Glutamatergic neuron (in vitro differentiated cells): ENCODE measurements around the gene CEP63. TPM values are rescaled to one million over a fixed set of nuclear protein-coding genes. Genes with fewer than 3 reads are reported as not detected.
"Not testable (repeated sequence)": the region's sequence is repeated elsewhere in the genome, so short reads cannot be mapped to it uniquely, and the experiment has no call there.

Experiments used
- DNase-seq: peaks from one replicate; pipeline ENCODE4 v3.0.0; 2022
- H3K27ac Mint-ChIP-seq: one replicate; pipeline ENCODE4 v1.8.0; 2020; ENCODE audit warnings: mild to moderate bottlenecking, mixed read lengths, inconsistent platforms; ENCODE audit not compliant: unreplicated experiment
- H3K27me3 Mint-ChIP-seq: one replicate; pipeline ENCODE4 v1.8.0; 2020; ENCODE audit warnings: mild to moderate bottlenecking, moderate library complexity, mixed read lengths, inconsistent platforms; ENCODE audit not compliant: unreplicated experiment
- H3K36me3 Mint-ChIP-seq: one replicate; pipeline ENCODE4 v1.8.0; 2020; ENCODE audit warnings: mild to moderate bottlenecking, mixed read lengths, inconsistent platforms; ENCODE audit not compliant: unreplicated experiment
- H3K4me1 Mint-ChIP-seq: one replicate; pipeline ENCODE4 v1.8.0; 2020; ENCODE audit warnings: mild to moderate bottlenecking, low read depth, mixed read lengths, inconsistent platforms; ENCODE audit not compliant: unreplicated experiment
- H3K4me3 Mint-ChIP-seq: one replicate; pipeline ENCODE4 v1.8.0; 2020; ENCODE audit warnings: mild to moderate bottlenecking, mixed read lengths, inconsistent platforms; ENCODE audit not compliant: unreplicated experiment
- H3K9me3 Mint-ChIP-seq: one replicate; pipeline ENCODE4 v1.8.0; 2020; ENCODE audit warnings: mild to moderate bottlenecking, moderate library complexity, mixed read lengths, inconsistent platforms; ENCODE audit not compliant: unreplicated experiment
- CTCF ChIP-seq: fragments of 200-600 bp; sonication (generic); IDR thresholded peaks from one replicate; pipeline ENCODE4 v1.5.0; 2021; ENCODE audit not compliant: partially characterized antibody, unreplicated experiment
- total RNA-seq: library from RNA; stranded (reverse); fragmentation: NEBNext Ultra II Directional; extraction: Animal tissue kit (Norgen Biotek cat#: 25700); gene quantifications from one replicate; pipeline ENCODE4 v1.2.1, GENCODE V29; 2021; ENCODE audit not compliant: unreplicated experiment

Gene CEP63
- total RNA-seq, 1 donor from 2014 or later: 37.8 TPM

DNA sequence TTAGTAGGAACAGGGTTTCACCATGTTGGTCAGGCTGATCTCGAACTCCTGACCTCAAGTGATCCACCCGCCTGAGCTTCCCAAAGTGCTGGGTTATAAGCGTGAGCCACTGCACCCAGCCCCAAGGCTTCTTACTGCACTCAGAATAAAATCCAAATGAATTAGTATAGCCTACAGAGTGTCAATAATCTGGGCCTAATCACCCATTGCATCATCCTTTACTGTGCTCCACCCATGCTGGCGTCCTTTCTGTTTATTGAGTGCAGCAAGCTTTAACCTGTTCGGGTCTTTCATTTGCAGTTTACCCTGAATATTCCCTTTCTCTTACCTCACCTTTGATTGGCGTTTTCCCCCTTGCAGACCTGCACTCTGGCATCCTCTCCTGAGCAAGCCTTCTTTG lies 77.7 kb downstream of the CEP63 start:
- Mint-ChIP-seq H3K9me3 (peaks cover 3% of the 10 kb centered on the region), H3K27me3 (peaks cover 3% of the 10 kb centered on the region), H3K4me3 (no peak overlapping the region), H3K4me1 (no peaks in the 10 kb centered on the region), H3K36me3 (peaks cover 19% of the 10 kb centered on the region), H3K27ac (no peak overlapping the region)
- DNase-seq: no peak
- no peak for TF ChIP-seq CTCF

DNA sequence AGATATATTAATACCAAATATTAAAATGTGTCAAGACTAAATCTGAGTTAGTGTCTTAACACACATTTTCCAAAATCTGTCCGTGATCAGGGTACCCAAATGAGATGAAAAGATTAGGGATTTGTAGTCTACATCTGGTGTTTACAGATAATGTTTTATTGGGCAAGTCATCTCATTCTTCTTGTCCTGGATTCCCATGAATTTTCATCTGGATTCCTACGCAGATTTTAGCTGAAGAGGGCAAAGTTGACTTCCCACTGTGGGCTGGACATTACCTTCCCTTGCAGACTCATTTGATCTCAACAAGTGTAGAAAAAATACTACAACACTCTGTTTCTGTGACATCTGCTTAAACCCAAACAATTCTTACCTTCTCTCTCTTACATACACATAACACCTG lies 79.1 kb downstream of the CEP63 start:
- no peak for TF ChIP-seq CTCF
- H3K9me3 Mint-ChIP-seq: peaks cover 6% of the 10 kb centered on the region
- H3K4me3 Mint-ChIP-seq: no peak overlapping the region

DNA sequence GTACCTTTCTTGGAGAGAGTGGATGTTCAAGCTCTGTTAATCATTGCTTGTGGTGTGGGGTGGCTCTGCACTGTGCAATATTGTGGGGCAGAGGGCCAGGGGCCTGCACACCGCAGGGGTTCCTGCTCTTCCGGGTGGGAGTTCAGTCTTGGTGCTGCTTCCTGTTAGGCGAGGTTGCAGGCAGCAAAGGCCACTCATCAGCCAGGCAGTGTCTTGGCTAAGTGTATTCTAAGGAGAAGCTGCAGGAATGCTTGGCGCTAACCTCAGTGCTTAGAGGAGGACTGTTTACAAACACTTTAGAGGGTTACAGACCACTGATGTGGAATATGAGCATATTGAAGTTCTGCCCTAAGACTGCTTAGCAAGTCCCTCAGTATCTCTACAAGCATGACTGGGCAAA lies 81.7 kb downstream of the CEP63 start:
- Mint-ChIP-seq H3K4me1 (no peaks in the 10 kb centered on the region), H3K36me3 (peaks cover 37% of the 10 kb centered on the region), H3K27ac (no peak overlapping the region), H3K9me3 (peaks cover 9% of the 10 kb centered on the region), H3K27me3 (peaks cover 2% of the 10 kb centered on the region), H3K4me3 (no peak overlapping the region)
- TF ChIP-seq CTCF: no peak
- no peak for DNase-seq

More for the DNA sequence above, 79.1 kb downstream of the CEP63 start:
- Mint-ChIP-seq H3K27ac (no peak overlapping the region), H3K4me1 (no peaks in the 10 kb centered on the region), H3K36me3 (peaks cover 25% of the 10 kb centered on the region), H3K27me3 (peaks cover 3% of the 10 kb centered on the region)
- DNase-seq: no peak

- Mint-ChIP-seq H3K27ac (no peak overlapping the region), H3K36me3 (peaks cover 33% of the 10 kb centered on the region), H3K9me3 (peaks cover 9% of the 10 kb centered on the region), H3K4me3 (no peak overlapping the region), H3K4me1 (no peaks in the 10 kb centered on the region), H3K27me3 (peaks cover 2% of the 10 kb centered on the region)
- no peak for TF ChIP-seq CTCF
- no peak for DNase-seq
Observed at GRCh38 chr3:134568790-134569189, 82.9 kb downstream of the CEP63 start.

- not testable (repeated sequence) for H3K27ac Mint-ChIP-seq, H3K4me3 Mint-ChIP-seq, H3K4me1 Mint-ChIP-seq, H3K9me3 Mint-ChIP-seq, H3K27me3 Mint-ChIP-seq, DNase-seq
- H3K36me3 Mint-ChIP-seq: peaks cover 29% of the 10 kb centered on the region
Observed at GRCh38 chr3:134569899-134570298, 84.0 kb downstream of the CEP63 start.

DNA sequence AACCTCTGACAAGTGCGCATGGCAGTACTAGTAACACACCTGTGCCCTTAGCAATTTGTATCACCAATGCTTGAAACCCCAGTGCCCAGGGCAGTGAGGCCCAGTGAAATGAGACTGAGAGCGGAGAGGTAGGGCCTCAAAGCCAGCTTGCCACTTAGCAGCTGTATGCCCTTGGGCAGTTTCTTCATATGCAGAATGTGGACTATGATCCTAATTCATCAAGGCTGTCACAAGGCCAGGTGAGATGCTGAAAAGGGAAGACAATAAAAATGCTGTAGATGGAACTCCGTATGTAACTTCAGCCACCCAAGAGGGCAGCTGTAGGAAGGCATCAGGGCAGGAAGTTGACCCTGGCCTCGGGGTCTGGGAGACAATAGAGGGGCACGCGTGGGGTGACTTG lies 90.6 kb downstream of the CEP63 start:
- Mint-ChIP-seq H3K9me3 (no peaks in the 10 kb centered on the region), H3K4me3 (no peak overlapping the region), H3K36me3 (peaks cover 21% of the 10 kb centered on the region), H3K27me3 (peaks cover 2% of the 10 kb centered on the region), H3K27ac (no peak overlapping the region), H3K4me1 (no peaks in the 10 kb centered on the region)
- DNase-seq: no peak
- no peak for TF ChIP-seq CTCF
